HG03469 (cell line): ENCODE data around the gene PLPP3.

Experiments used
- ATAC-seq: cut with Tn5 transposase; IDR thresholded peaks from one replicate; pipeline ENCODE4 v1.9.1; 2021; ENCODE audit warnings: mild to moderate bottlenecking, moderate library complexity, moderate number of reproducible peaks; ENCODE audit not compliant: unreplicated experiment

Gene PLPP3

GRCh38 chr1:56501888-56502287 is 77.5 kb downstream of the PLPP3 start:
- no peak for ATAC-seq

GRCh38 chr1:56501426-56501825 is 77.9 kb downstream of the PLPP3 start:
- ATAC-seq: no peak

- no peak for ATAC-seq
Observed at GRCh38 chr1:56496821-56497772, 82.3 kb downstream of the PLPP3 start.

GRCh38 chr1:56496158-56496557 is 83.2 kb downstream of the PLPP3 start:
- no peak for ATAC-seq

GRCh38 chr1:56495538-56495937 is 83.8 kb downstream of the PLPP3 start:
- no peak for ATAC-seq

- no peak for ATAC-seq
Observed at GRCh38 chr1:56494306-56494705, 85.1 kb downstream of the PLPP3 start.

GRCh38 chr1:56493826-56494225 is 85.5 kb downstream of the PLPP3 start:
- no peak for ATAC-seq

GRCh38 chr1:56491441-56491840 is 87.9 kb downstream of the PLPP3 start:
- ATAC-seq: no peak

GRCh38 chr1:56490619-56491018 is 88.7 kb downstream of the PLPP3 start:
- no peak for ATAC-seq

GRCh38 chr1:56489695-56490094 is 89.7 kb downstream of the PLPP3 start:
- ATAC-seq: no peak

GRCh38 chr1:56484695-56485094 is 94.7 kb downstream of the PLPP3 start:
- no peak for ATAC-seq

GRCh38 chr1:56483104-56483503 is 96.3 kb downstream of the PLPP3 start:
- no peak for ATAC-seq

GRCh38 chr1:56482486-56482885 is 96.9 kb downstream of the PLPP3 start:
- ATAC-seq: no peak

- no peak for ATAC-seq
Observed at GRCh38 chr1:56481140-56481694, 98.1 kb downstream of the PLPP3 start.

GRCh38 chr1:56478734-56479133 is 100.6 kb downstream of the PLPP3 start:
- no peak for ATAC-seq

GRCh38 chr1:56477164-56478111 is 101.9 kb downstream of the PLPP3 start:
- ATAC-seq: no peak

- no peak for ATAC-seq
Observed at GRCh38 chr1:56473582-56474270, 105.6 kb downstream of the PLPP3 start.

- peak; percentile 78 for ATAC-seq
Observed at GRCh38 chr1:56472860-56473259, 106.5 kb downstream of the PLPP3 start.

- no peak for ATAC-seq
Observed at GRCh38 chr1:56469640-56470371, 109.6 kb downstream of the PLPP3 start.

- ATAC-seq: no peak
Observed at GRCh38 chr1:56468518-56468917, 110.8 kb downstream of the PLPP3 start.
